Small intestine (tissue), 7 donors: ENCODE results near the gene PPDPF. TPM values are rescaled to one million over a fixed set of nuclear protein-coding genes. Genes with fewer than 3 reads are reported as not detected.

ENCODE experiments used
- DNase-seq, 2 donors: peaks; one replicate each; pipeline versions ENCODE4 v3.0.0 to v3.0.0-alpha.2; 2013
- FAIRE-seq: peaks from 2 replicates; lab custom pipeline; 2012; peaks lifted over from hg19 to GRCh38; lab: Jason Lieb, UNC
- H3K27ac ChIP-seq, 3 donors: one replicate each; pipeline ENCODE4 v1.5.1; 2013; ENCODE audit warnings: low read length in 2 of 3, mild to moderate bottlenecking in 2 of 3, control low read depth in 1 of 3, inconsistent platforms in 1 of 3, low read depth in 1 of 3, moderate library complexity in 1 of 3
- H3K27me3 ChIP-seq, 3 donors: one replicate each; pipeline ENCODE4 v1.6.1; 2013; ENCODE audit warnings: low read length in 3 of 3, inconsistent platforms in 1 of 3; ENCODE audit not compliant: control insufficient read depth in 3 of 3, insufficient read depth in 3 of 3
- H3K36me3 ChIP-seq, 3 donors: one replicate each; pipeline ENCODE4 v1.6.1; 2013; ENCODE audit warnings: low read length in 3 of 3, inconsistent platforms in 1 of 3, low read depth in 1 of 3, mild to moderate bottlenecking in 1 of 3, moderate library complexity in 1 of 3; ENCODE audit not compliant: control insufficient read depth in 3 of 3, insufficient read depth in 2 of 3
- H3K4me1 ChIP-seq, 3 donors: one replicate each; pipeline ENCODE4 v1.6.1; 2013; ENCODE audit warnings: low read length in 2 of 3, inconsistent platforms in 1 of 3, low read depth in 1 of 3, mild to moderate bottlenecking in 1 of 3, moderate library complexity in 1 of 3; ENCODE audit not compliant: control insufficient read depth in 3 of 3, insufficient read depth in 2 of 3
- H3K4me3 ChIP-seq, 3 donors: one replicate each; pipeline ENCODE4 v1.5.1; 2013; ENCODE audit warnings: low read length in 3 of 3, control low read depth in 1 of 3, inconsistent platforms in 1 of 3, low read depth in 1 of 3, mild to moderate bottlenecking in 1 of 3, moderate library complexity in 1 of 3
- H3K9me3 ChIP-seq, 2 donors: one replicate each; pipeline ENCODE4 v1.6.1; 2013; ENCODE audit warnings: low read depth in 1 of 2, low read length in 1 of 2; ENCODE audit not compliant: control insufficient read depth in 2 of 2, insufficient read depth in 1 of 2
- WGBS, 3 donors: extraction: QIAGEN DNeasy Blood & Tissue Kit; methylation state at CpG; one replicate each; pipeline ENCODE4 v1.1.7; 2013; 5-methylcytosine and 5-hydroxymethylcytosine counted together
- polyA plus RNA-seq, 4 donors: library from polyadenylated mRNA; stranded (reverse) in 3 of 4; unstranded in 1 of 4; fragments of 200-250 nt in 3 of 4; fragments of 120-200 nt in 1 of 4; gene quantifications; one replicate each; pipeline versions ENCODE4 v1.2.1 to v1.2.3, GENCODE V29; 2013
- donor health status: healthy with polysubstance abuse.
- donor health status: control.
- donor health status: control.
- donor health status: Bipolar disorder and iron deficiency.
- donor health status: healthy.

The PPDPF gene
- polyA plus RNA-seq, 4 donors: 273 to 356 (median 295) TPM

DNA sequence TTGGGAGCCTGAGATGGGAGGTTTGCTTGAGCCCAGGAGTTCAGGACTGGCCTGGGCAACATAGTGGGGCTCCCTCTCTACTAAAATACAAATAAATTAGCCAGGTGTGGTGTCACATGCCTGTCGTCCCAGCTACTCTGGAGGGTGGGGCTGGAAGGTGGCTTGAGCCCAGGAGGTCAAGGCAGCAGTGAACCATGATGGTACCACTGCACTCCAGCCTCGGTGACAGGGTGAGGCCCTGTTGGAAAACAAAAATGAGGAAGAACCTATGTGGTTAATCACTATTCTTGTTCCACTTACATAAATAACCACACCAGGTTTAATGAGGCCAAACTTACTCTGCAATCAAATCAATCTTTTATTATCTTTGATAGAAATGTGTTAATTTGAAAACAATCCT, 5.4 kb downstream of the PPDPF start:
- peaks cover 0 to 18% (median 4%) of the 10 kb centered on the region in 3 donors for H3K4me1 ChIP-seq
- WGBS, 3 donors: 3 to 14% (median 5%) methylated on average over 2 of the region's 2 CpGs
- no peak overlapping the region for H3K4me3 ChIP-seq
- FAIRE-seq (no peak), DNase-seq (peak in 1 of 2 donors; percentile 33)
- H3K27ac ChIP-seq: no peak overlapping the region
- H3K36me3 ChIP-seq: peaks cover 0 to 23% (median 0%) of the 10 kb centered on the region in 3 donors
- H3K9me3 ChIP-seq: peaks cover 0 to 15% of the 10 kb centered on the region in 2 donors
- peaks cover 0 to 3% (median 0%) of the 10 kb centered on the region in 3 donors for H3K27me3 ChIP-seq

DNA sequence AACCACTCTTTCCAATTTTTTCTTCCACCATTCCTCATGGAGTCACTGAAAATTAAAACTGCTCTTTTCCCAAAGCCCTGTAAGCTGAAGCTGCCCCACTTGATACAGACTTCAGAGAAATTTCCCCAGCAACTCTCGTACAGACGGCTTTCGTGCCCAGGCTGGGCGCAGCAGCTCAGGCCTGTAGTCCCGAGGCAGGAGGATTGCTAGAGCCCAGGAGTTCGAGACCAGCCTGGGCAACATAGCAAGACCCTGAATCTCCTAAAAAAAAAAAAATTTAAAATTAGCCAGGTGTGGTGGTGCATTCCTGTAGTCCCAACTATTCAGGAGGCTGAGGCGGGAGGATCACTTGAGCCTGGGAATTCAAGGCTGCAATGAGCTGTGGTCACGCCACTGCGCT, 6.6 kb downstream of the PPDPF start:
- DNase-seq (no peak), FAIRE-seq (no peak)
- Histone ChIP-seq H3K36me3 (peaks cover 0 to 16% (median 0%) of the 10 kb centered on the region in 3 donors), H3K27me3 (peaks cover 0 to 3% (median 0%) of the 10 kb centered on the region in 3 donors), H3K27ac (no peak overlapping the region), H3K9me3 (peaks cover 0 to 14% of the 10 kb centered on the region in 2 donors), H3K4me1 (peaks cover 0 to 15% (median 1%) of the 10 kb centered on the region in 3 donors), H3K4me3 (no peak overlapping the region)
- WGBS, 3 donors: 66 to 85% (median 76%) methylated on average over 9 of the region's 9 CpGs

DNA sequence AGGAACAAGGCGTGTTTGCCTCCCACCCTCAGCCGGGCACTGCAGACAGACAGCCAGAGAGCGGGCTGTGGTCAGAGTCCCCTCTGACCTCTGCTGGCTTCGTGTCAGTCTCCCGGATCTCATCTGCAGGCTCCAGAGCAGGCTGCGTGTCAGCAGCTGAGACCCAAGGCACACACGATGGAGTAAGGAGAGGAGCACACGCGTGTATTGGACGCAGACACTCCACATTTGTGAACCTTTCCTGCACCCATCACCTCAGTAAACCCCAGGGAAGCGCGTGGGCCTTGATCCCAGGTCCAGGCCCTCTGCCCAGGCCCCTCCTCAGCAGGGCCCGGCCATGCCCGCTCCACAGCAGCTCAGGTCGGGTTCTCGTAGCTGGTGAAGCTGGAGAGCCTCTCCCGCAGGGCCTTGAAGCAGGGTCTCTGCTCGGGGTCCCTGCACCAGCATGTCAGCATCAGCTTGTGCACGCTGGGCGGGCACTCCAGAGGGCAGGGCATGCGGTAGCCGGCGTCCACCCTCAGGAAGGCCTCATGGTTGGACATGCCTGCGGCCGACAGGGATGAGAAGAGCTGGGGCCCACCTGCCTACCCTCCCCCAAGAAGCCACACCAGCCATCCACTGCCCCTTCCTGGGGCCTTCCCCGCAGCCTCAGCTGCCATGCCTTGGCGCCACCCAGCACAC, 8.8 kb downstream of the PPDPF start:
- H3K4me1 ChIP-seq: peaks cover 0 to 14% (median 0%) of the 10 kb centered on the region in 3 donors
- no peaks in the 10 kb centered on the region for H3K9me3 ChIP-seq
- WGBS, 3 donors: 52 to 73% (median 63%) methylated on average over 25 to 27 of the region's 27 CpGs
- DNase-seq: peak in 1 of 2 donors; percentile 18
- H3K36me3 ChIP-seq: no peaks in the 10 kb centered on the region
- H3K4me3 ChIP-seq: no peak overlapping the region
- peaks cover 0 to 8% (median 0%) of the 10 kb centered on the region in 3 donors for H3K27me3 ChIP-seq
- H3K27ac ChIP-seq: no peak overlapping the region
- FAIRE-seq: no peak

DNA sequence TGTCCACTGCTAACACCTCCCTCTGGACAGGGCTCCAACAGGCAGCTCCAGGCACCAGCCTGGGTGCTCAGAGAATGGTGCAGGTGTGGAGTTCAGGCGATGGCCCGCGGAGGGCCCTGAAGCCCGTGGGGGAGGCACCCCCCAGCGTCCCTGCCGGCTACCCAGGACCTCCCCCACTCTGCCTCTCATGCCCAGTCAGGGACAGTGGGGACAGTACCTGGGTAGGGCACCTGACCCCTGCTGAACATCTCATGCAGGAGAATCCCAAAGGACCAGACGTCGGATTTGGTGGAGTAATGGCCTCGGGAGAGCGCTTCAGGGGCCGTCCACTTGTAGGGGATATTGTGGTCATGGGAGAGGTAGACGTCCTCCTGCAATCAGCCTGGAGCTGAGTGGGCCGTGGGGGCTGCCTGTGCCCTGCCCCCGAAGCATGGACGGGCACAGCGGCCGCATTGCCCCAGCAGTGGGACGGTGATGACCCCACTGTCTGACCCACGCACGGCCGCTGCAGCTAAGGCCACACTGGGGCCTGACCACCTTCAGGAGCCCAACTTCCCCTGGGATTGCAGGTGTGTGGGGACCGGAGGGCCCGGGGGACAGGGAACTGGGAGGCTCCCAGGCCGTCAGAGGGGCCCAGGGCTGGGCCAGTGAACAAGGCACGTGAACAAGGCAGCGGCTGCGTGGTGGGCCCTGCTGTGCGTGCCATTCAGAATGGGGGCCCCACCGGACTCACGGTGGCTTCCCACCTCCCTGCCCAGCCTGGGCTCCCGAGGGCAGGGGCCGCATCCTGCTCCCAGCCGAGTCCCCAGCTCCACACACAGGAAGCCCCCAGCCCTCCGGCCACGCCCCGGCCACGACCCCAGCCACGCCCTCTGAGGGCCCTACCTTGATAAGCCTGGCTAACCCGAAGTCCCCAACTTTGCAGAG, 9.6 kb downstream of the PPDPF start:
- peak in 1 of 2 donors; percentile 23 for DNase-seq
- H3K27ac ChIP-seq: peak overlapping the region in 1 of 3 donors; percentile 18

DNA sequence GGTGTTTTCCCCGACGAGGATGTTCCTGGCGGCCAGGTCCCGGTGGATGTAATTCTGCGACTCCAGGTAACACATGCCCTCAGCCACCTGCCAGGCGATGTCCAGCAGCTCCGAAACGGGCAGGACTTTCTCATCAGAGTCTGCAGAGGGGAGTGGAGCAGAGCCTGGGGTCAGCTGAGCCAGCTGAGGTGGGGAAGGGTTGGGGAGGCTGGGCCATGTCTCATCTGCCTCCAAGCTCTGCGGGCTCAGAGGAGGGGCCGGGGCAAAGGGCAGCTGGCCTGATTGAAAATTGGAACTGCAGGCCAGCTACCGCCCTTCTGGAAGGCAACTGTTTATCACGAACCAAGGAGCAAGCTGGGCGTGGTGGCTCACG, 10.2 kb downstream of the PPDPF start:
- Histone ChIP-seq H3K27me3 (peaks cover 0 to 12% (median 0%) of the 10 kb centered on the region in 3 donors), H3K36me3 (no peaks in the 10 kb centered on the region), H3K27ac (peak overlapping the region in 1 of 3 donors; percentile 18), H3K4me1 (peaks cover 0 to 25% (median 0%) of the 10 kb centered on the region in 3 donors), H3K4me3 (peak overlapping the region in 1 of 3 donors; percentile 36), H3K9me3 (no peaks in the 10 kb centered on the region)
- 12 to 51% (median 35%) methylated on average over 14 of the region's 14 CpGs for WGBS, 3 donors
- DNase-seq (peak; percentile 73 to 93), FAIRE-seq (no peak)

More for the DNA sequence above, 9.6 kb downstream of the PPDPF start:
- no peaks in the 10 kb centered on the region for H3K36me3 ChIP-seq
- no peaks in the 10 kb centered on the region for H3K9me3 ChIP-seq
- peak overlapping the region in 1 of 3 donors; percentile 36 for H3K4me3 ChIP-seq
- H3K27me3 ChIP-seq: peaks cover 0 to 9% (median 0%) of the 10 kb centered on the region in 3 donors
- 42 to 69% (median 58%) methylated on average over 31 to 39 of the region's 39 CpGs for WGBS, 3 donors
- peaks cover 0 to 21% (median 0%) of the 10 kb centered on the region in 3 donors for H3K4me1 ChIP-seq
- FAIRE-seq: no peak

DNA sequence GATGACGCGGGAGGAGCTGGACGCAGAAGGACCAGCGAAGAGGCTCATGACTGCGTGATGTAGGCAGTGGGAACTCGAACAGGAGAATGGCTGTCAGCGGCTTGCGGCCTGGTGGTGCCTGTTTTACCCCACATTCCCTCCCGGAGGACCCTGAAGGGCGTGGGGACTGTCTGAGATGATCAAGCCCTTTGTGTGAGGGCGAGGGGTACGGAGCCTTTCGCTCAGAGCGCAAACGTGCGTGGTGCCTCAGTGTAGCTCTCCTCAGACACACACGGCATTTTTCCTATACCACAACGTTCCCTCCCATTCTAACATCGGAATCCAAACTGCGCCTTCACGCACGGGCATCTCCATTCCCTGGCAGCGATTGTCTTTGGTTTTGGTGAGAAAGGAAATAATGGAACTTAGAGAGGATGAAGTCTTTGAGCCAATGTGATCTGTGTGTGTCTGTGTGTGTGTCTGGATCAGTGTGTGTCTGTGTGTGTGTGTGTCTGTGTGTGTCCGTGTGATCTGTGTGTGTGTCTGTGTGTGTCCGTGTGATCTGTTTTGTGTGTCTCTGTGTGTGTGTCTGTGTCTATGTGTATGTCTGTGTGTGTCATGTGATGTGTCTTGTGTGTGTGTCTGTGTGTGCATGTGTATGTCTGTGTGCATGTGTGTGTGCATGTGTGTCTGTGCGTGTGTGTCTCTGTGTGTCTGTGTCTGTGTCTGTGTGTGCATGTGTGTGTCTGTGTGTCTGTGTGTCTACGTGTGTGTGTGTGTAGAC, 11.3 kb downstream of the PPDPF start:
- Histone ChIP-seq H3K27ac (no peak overlapping the region), H3K4me1 (peaks cover 0 to 25% (median 0%) of the 10 kb centered on the region in 3 donors), H3K36me3 (no peaks in the 10 kb centered on the region), H3K27me3 (peaks cover 0 to 12% (median 0%) of the 10 kb centered on the region in 3 donors), H3K9me3 (no peaks in the 10 kb centered on the region), H3K4me3 (no peak overlapping the region)
- DNase-seq (no peak), FAIRE-seq (no peak)
- 84 to 86% (median 84%) methylated on average over 27 of the region's 27 CpGs for WGBS, 3 donors

DNA sequence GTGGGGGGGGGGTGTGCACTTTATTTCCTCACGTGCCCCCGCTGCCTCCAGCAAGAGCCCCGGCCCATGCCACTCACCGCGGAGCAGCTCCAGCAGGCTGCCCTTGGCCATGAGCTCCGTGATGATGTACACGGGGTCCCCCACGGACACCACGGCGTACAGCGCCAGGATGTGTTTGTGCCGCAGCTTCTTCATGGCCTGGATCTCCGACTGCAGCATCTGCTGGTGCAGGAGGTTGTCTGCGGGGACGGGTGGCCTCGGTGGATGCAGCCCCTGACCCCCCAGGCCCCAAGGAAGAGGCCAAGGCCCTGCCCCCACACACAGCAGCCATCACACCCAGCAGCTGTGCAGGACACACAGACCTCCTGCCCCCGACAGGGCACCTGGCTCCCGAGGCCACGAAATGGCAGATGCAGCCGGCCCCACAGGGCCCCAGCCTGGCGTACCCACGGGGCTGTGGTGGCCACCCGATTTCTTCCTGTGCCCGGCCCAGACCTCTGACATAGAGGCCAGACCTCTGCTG, 11.9 kb downstream of the PPDPF start:
- Histone ChIP-seq H3K9me3 (no peaks in the 10 kb centered on the region), H3K27ac (no peak overlapping the region), H3K36me3 (no peaks in the 10 kb centered on the region), H3K4me1 (peaks cover 0 to 30% (median 0%) of the 10 kb centered on the region in 3 donors), H3K4me3 (no peak overlapping the region), H3K27me3 (peaks cover 0 to 12% (median 0%) of the 10 kb centered on the region in 3 donors)
- WGBS, 3 donors: 79 to 86% (median 80%) methylated on average over 22 to 24 of the region's 24 CpGs
- DNase-seq (no peak), FAIRE-seq (no peak)
